MCF 10A (cell line): ENCODE measurements around the gene SCYGR8. TPM values are rescaled to one million over a fixed set of nuclear protein-coding genes. Genes with fewer than 3 reads are reported as not detected.

Experiments
- BruUV-seq: library from RNA; stranded (reverse); fragments of 400-500 nt; replicated peaks from 2 replicates; lab custom pipeline; 2021; lab: Mats Ljungman, UMichigan
- CTCF ChIA-PET: fragments of 300-600 bp; sonication (Branson Sonifier 250); formaldehyde crosslinking; extraction: SDS; loops from one replicate; lab custom pipeline; 2021; ENCODE audit warnings: antibody characterized with exemption, inconsistent platforms; lab: Yijun Ruan, JAX
- POLR2A ChIA-PET: fragments of 300-600, 350-650 bp; sonication (Branson Sonifier 250); formaldehyde crosslinking; extraction: SDS; loops from one replicate; lab custom pipeline; 2020; ENCODE audit warnings: antibody characterized with exemption, inconsistent platforms; lab: Yijun Ruan, JAX
- DNase-seq: peaks from one replicate; pipeline ENCODE4 v3.0.0-alpha.2; 2018; ENCODE audit not compliant: unreplicated experiment
- H3K27ac Mint-ChIP-seq: one replicate; pipeline ENCODE4 v1.8.0; 2022; ENCODE audit warnings: mild to moderate bottlenecking, low read depth, mixed read lengths; ENCODE audit not compliant: unreplicated experiment
- H3K27me3 Mint-ChIP-seq: one replicate; pipeline ENCODE4 v1.8.0; 2022; ENCODE audit warnings: mixed read lengths; ENCODE audit not compliant: insufficient read depth, unreplicated experiment
- H3K36me3 Mint-ChIP-seq: one replicate; pipeline ENCODE4 v1.8.0; 2022; ENCODE audit warnings: mild to moderate bottlenecking, moderate library complexity, mixed read lengths; ENCODE audit not compliant: insufficient read depth, unreplicated experiment
- H3K4me1 Mint-ChIP-seq: one replicate; pipeline ENCODE4 v1.8.0; 2022; ENCODE audit warnings: mixed read lengths; ENCODE audit not compliant: insufficient read depth, unreplicated experiment
- H3K4me3 Mint-ChIP-seq: one replicate; pipeline ENCODE4 v1.8.0; 2022; ENCODE audit warnings: mild to moderate bottlenecking, moderate library complexity, mixed read lengths; ENCODE audit not compliant: unreplicated experiment
- H3K9me3 Mint-ChIP-seq: one replicate; pipeline ENCODE4 v1.8.0; 2022; ENCODE audit warnings: mixed read lengths; ENCODE audit not compliant: unreplicated experiment
- CTCF ChIP-seq: fragments of 200-600 bp; IDR thresholded peaks from one replicate; pipeline ENCODE4 v1.8.0; 2022; ENCODE audit warnings: antibody characterized with exemption, mild to moderate bottlenecking; ENCODE audit not compliant: unreplicated experiment
- intact Hi-C: fragments of 100-400 bp; cut with micrococcal nuclease; formaldehyde crosslinking; loops from 2 replicates; pipeline ENCODE4 v1.14.1; 2022
- total RNA-seq: library from RNA; stranded (reverse); gene quantifications from 2 replicates; pipeline ENCODE4 v1.2.3, GENCODE V29; 2022

The SCYGR8 gene
- total RNA-seq, 1 experiment from 2014 or later, result not detected

GRCh38 chr2:227793148-227793712 is 47.5 kb downstream of the SCYGR8 start:
- Mint-ChIP-seq H3K4me3 (no peak overlapping the region), H3K36me3 (peaks cover 5% of the 10 kb centered on the region), H3K27ac (no peak overlapping the region), H3K4me1 (peaks cover 38% of the 10 kb centered on the region), H3K27me3 (no peaks in the 10 kb centered on the region), H3K9me3 (no peaks in the 10 kb centered on the region)
- no TSS peak for BruUV-seq
- POLR2A ChIA-PET, result interaction anchor here (0.6 to 1.0 kb wide), 3 partner anchors 16 to 1490 kb away, joined by 3 to 4 read pairs (median 3); no protein-coding TSS in a partner anchor
- intact Hi-C loops, result no loop called here
- CTCF ChIA-PET, result interaction anchor here (0.6 to 1.9 kb wide), 4 partner anchors 27 to 1435 kb away, joined by 3 to 6 read pairs (median 4); no protein-coding TSS in a partner anchor
- no peak for TF ChIP-seq CTCF
- DNase-seq, result no peak

Other genes starting within 250 kb of the SCYGR8 start
- not detected in 2 replicates for gene SCYGR2, start 147.0 kb upstream of the SCYGR8 start, total RNA-seq
- gene SCYGR3, start 131.1 kb upstream of the SCYGR8 start, total RNA-seq, result not detected in 2 replicates
- gene SCYGR4, start 128.4 kb upstream of the SCYGR8 start, total RNA-seq, result not detected in 2 replicates
- gene SCYGR5, start 79.1 kb upstream of the SCYGR8 start, total RNA-seq, result not detected in 2 replicates
- not detected in 2 replicates for gene SLC19A3, start 27.9 kb upstream of the SCYGR8 start, total RNA-seq
- gene SCYGR6, start 21.1 kb upstream of the SCYGR8 start, total RNA-seq, result not detected in 2 replicates
- gene SCYGR7, start 17.6 kb upstream of the SCYGR8 start, total RNA-seq, result not detected in 2 replicates
- 18.0 and 34.4 TPM in 2 replicates for gene CCL20, start 67.9 kb downstream of the SCYGR8 start, total RNA-seq
- 0.64 and 1.1 TPM in 2 replicates for gene DAW1, start 125.7 kb downstream of the SCYGR8 start, total RNA-seq